Measurements from ENCODE around the gene ATMIN. TPM values are rescaled to one million over a fixed set of nuclear protein-coding genes. Genes with fewer than 3 reads are reported as not detected.

ATMIN gene
- total and polyA plus RNA-seq, 2 donors (not counting 1 experiment from before 2014, with no cell fraction given): 7.5 to 31.5 TPM

Small RNAs within 50 kb of the gene (small RNA-seq; reads per million reads assigned to genes)
- gene AC092718.3 (ENCODE audit: insufficient read length, low read depth, low replicate concordance): not detected

Other genes starting within 250 kb of the ATMIN start
- gene CDYL2, start 231.2 kb upstream of the ATMIN start, total RNA-seq: 5.5 and 6.6 TPM in 2 replicates
- gene CDYL2, start 231.2 kb upstream of the ATMIN start, polyA plus RNA-seq: 0.59 and 0.66 TPM in 2 replicates
- 21.4 and 25.7 TPM in 2 replicates for gene CMC2, start 29.0 kb upstream of the ATMIN start, total RNA-seq
- gene CMC2, start 29.0 kb upstream of the ATMIN start, polyA plus RNA-seq: 40.8 and 160 TPM in 2 replicates
- gene CENPN, start 28.6 kb upstream of the ATMIN start, total RNA-seq: 3.5 and 4.0 TPM in 2 replicates
- 3.0 and 11.5 TPM in 2 replicates for gene CENPN, start 28.6 kb upstream of the ATMIN start, polyA plus RNA-seq
- gene C16orf46, start 41.4 kb downstream of the ATMIN start, total RNA-seq: 0.73 TPM in 1 of 2 replicates, not detected in the other
- gene C16orf46, start 41.4 kb downstream of the ATMIN start, polyA plus RNA-seq: 0.13 and 0.28 TPM in 2 replicates
- gene GCSH, start 60.6 kb downstream of the ATMIN start, total RNA-seq: 4.5 and 6.2 TPM in 2 replicates
- 1.7 and 1.9 TPM in 2 replicates for gene GCSH, start 60.6 kb downstream of the ATMIN start, polyA plus RNA-seq
- gene BCO1, start 202.8 kb downstream of the ATMIN start, total RNA-seq: not detected in 2 replicates
- gene BCO1, start 202.8 kb downstream of the ATMIN start, polyA plus RNA-seq: not detected in 2 replicates

Data from B cell (primary cell).